Islet of Langerhans (tissue), 1 donor: Measurements from ENCODE around the gene LRP8.

ENCODE experiments used
- FAIRE-seq: peaks from one replicate; lab custom pipeline; 2011; peaks lifted over from hg19 to GRCh38; lab: Jason Lieb, UNC

The LRP8 gene

GRCh38 chr1:53321776-53322602 is 5.9 kb downstream of the LRP8 start:
- no peak for FAIRE-seq

GRCh38 chr1:53321366-53321765 is 6.5 kb downstream of the LRP8 start:
- FAIRE-seq: no peak

- no peak for FAIRE-seq
These were observed 7.2 kb downstream of the LRP8 start for GRCh38 chr1:53320646-53321045.

- no peak for FAIRE-seq
These were observed 8.4 kb downstream of the LRP8 start for GRCh38 chr1:53319296-53320101.

GRCh38 chr1:53317646-53318539 is 10.0 kb downstream of the LRP8 start:
- FAIRE-seq: no peak

- FAIRE-seq: no peak
These were observed 10.9 kb downstream of the LRP8 start for GRCh38 chr1:53316766-53317581.

- no peak for FAIRE-seq
These were observed 11.5 kb downstream of the LRP8 start for GRCh38 chr1:53316424-53316765.

- FAIRE-seq: no peak
These were observed 12.1 kb downstream of the LRP8 start for GRCh38 chr1:53315456-53316423.

- FAIRE-seq: no peak
These were observed 12.8 kb downstream of the LRP8 start for GRCh38 chr1:53315046-53315445.

GRCh38 chr1:53314606-53315005 is 13.3 kb downstream of the LRP8 start:
- no peak for FAIRE-seq

GRCh38 chr1:53314096-53314495 is 13.8 kb downstream of the LRP8 start:
- no peak for FAIRE-seq

GRCh38 chr1:53313556-53313955 is 14.3 kb downstream of the LRP8 start:
- FAIRE-seq: no peak

GRCh38 chr1:53311702-53312305 is 16.1 kb downstream of the LRP8 start:
- FAIRE-seq: no peak

GRCh38 chr1:53310847-53311681 is 16.8 kb downstream of the LRP8 start:
- FAIRE-seq: no peak

- no peak for FAIRE-seq
These were observed 18.1 kb downstream of the LRP8 start for GRCh38 chr1:53309802-53310201.

GRCh38 chr1:53308506-53308905 is 19.4 kb downstream of the LRP8 start:
- no peak for FAIRE-seq

GRCh38 chr1:53307037-53307436 is 20.8 kb downstream of the LRP8 start:
- no peak for FAIRE-seq

GRCh38 chr1:53306168-53306567 is 21.7 kb downstream of the LRP8 start:
- no peak for FAIRE-seq

- no peak for FAIRE-seq
These were observed 22.2 kb downstream of the LRP8 start for GRCh38 chr1:53305650-53306049.
